B cell (primary cell): ENCODE results near the gene BCKDK. TPM values are rescaled to one million over a fixed set of nuclear protein-coding genes. Genes with fewer than 3 reads are reported as not detected.
A peak's percentile ranks its signal among the peaks of the same experiment; 100 is the strongest.

Experiments used
- ATAC-seq: fragments of 200-7000 bp; cut with Tn5 transposase; one replicate; pipeline ENCODE4 v1.10.0; 2021; ENCODE audit warnings: low read depth, mild to moderate bottlenecking, moderate number of reproducible peaks, moderate library complexity
- CTCF ChIA-PET: fragments of 350-600 bp; sonication (Branson Sonifier 250); formaldehyde crosslinking; loops from one replicate; lab custom pipeline; 2021; ENCODE audit warnings: antibody characterized with exemption, inconsistent platforms; lab: Charles Lee
- POLR2A ChIA-PET: fragments of 350-600 bp; sonication (Branson Sonifier 250); formaldehyde crosslinking; loops from one replicate; lab custom pipeline; 2021; ENCODE audit warnings: antibody characterized with exemption; lab: Charles Lee
- DNase-seq: peaks from one replicate; pipeline ENCODE4 v3.0.0; 2013
- H2AFZ ChIP-seq: 2 replicates; pipeline ENCODE4 v1.6.1; 2012; ENCODE audit warnings: mild to moderate bottlenecking, low read depth, low read length; ENCODE audit not compliant: insufficient read depth, poor library complexity, severe bottlenecking
- H3K27ac ChIP-seq, 2 donors: 1 replicate in 1 of 2; 2 replicates in 1 of 2; pipeline ENCODE4 v1.5.1; 2012 to 2013; ENCODE audit warnings: low read length in 2 of 2, mild to moderate bottlenecking in 2 of 2, moderate library complexity in 1 of 2
- H3K27me3 ChIP-seq, 4 experiments: fragments of 200-600 bp in 1 of 4; sonication (generic) in 1 of 4; replicated peaks in 1 of 4; 1 replicate in 2 of 4; 2 replicates in 2 of 4; pipeline versions ENCODE4 v1.6.1 to v1.7.0; 2013 to 2016; ENCODE audit warnings: low read length in 3 of 4, mild to moderate bottlenecking in 2 of 4, mixed read lengths in 1 of 4, moderate library complexity in 1 of 4; ENCODE audit not compliant: insufficient read depth in 4 of 4, control insufficient read depth in 3 of 4; ENCODE audit errors: control extremely low read depth in 1 of 4
- H3K36me3 ChIP-seq, 2 experiments: replicated peaks in 1 of 2; 1 replicate in 1 of 2; 2 replicates in 1 of 2; pipeline versions ENCODE4 v1.6.1 to v1.7.1; 2013; ENCODE audit warnings: low read length in 1 of 2; ENCODE audit not compliant: insufficient read depth in 2 of 2, control insufficient read depth in 1 of 2; ENCODE audit errors: control extremely low read depth in 1 of 2, extremely low read depth in 1 of 2
- H3K4me1 ChIP-seq, 2 donors: fragments of 200-600 bp in 1 of 2; sonication (generic) in 1 of 2; 1 replicate in 1 of 2; 2 replicates in 1 of 2; pipeline versions ENCODE4 v1.5.1 to v1.6.1; 2013 to 2017; ENCODE audit warnings: low read length in 2 of 2; ENCODE audit not compliant: control insufficient read depth in 2 of 2, insufficient read depth in 2 of 2
- H3K4me2 ChIP-seq: replicated peaks from 2 replicates; pipeline ENCODE3; 2012; ENCODE audit warnings: mild to moderate bottlenecking, low read depth, low read length; ENCODE audit not compliant: poor library complexity, severe bottlenecking
- H3K4me3 ChIP-seq, 5 experiments: fragments of 200-600 bp in 1 of 5; sonication (generic) in 1 of 5; 1 replicate in 3 of 5; 2 replicates in 2 of 5; pipeline versions ENCODE4 v1.5.1 to v1.7.0; 2011 to 2016; ENCODE audit warnings: low read length in 4 of 5, mild to moderate bottlenecking in 4 of 5, low read depth in 2 of 5, control low read depth in 1 of 5, moderate library complexity in 1 of 5; ENCODE audit not compliant: insufficient read depth in 1 of 5; ENCODE audit errors: control extremely low read depth in 1 of 5, extremely low read depth in 1 of 5
- H3K79me2 ChIP-seq: fragments of 200-600 bp; sonication (generic); one replicate; pipeline ENCODE4 v1.6.0; 2016; ENCODE audit warnings: low read length; ENCODE audit not compliant: control insufficient read depth, insufficient read depth
- H3K9ac ChIP-seq: fragments of 200-600 bp; sonication (generic); 2 replicates; pipeline ENCODE4 v1.6.1; 2017; ENCODE audit warnings: mild to moderate bottlenecking, low read length, moderate library complexity
- H3K9me3 ChIP-seq, 3 donors: one replicate each; pipeline versions ENCODE4 v1.6.1 to v1.7.1; 2013; ENCODE audit warnings: low read length in 2 of 3; ENCODE audit not compliant: control insufficient read depth in 2 of 3, insufficient read depth in 1 of 3; ENCODE audit errors: control extremely low read depth in 1 of 3
- H4K20me1 ChIP-seq: 2 replicates; pipeline ENCODE4 v1.6.0; 2012; ENCODE audit warnings: mild to moderate bottlenecking, low read length; ENCODE audit not compliant: insufficient read depth, control insufficient read depth, poor library complexity, severe bottlenecking
- H3K27ac Mint-ChIP-seq: one replicate; pipeline ENCODE4 v1.8.0; 2021; ENCODE audit warnings: mixed read lengths
- H3K27me3 Mint-ChIP-seq: one replicate; pipeline ENCODE4 v1.8.0; 2021; ENCODE audit warnings: mixed read lengths
- H3K4me1 Mint-ChIP-seq: one replicate; pipeline ENCODE4 v1.8.0; 2021; ENCODE audit warnings: mixed read lengths
- H3K4me3 Mint-ChIP-seq: one replicate; pipeline ENCODE4 v1.8.0; 2021; ENCODE audit warnings: mixed read lengths
- H3K9me3 Mint-ChIP-seq: one replicate; pipeline ENCODE4 v1.8.0; 2022; ENCODE audit warnings: mixed read lengths; ENCODE audit not compliant: insufficient read depth
- EZH2 ChIP-seq: IDR thresholded peaks from 2 replicates; pipeline ENCODE4 v1.6.1; 2012; ENCODE audit warnings: borderline replicate concordance, low read depth, mild to moderate bottlenecking, moderate library complexity, low read length; ENCODE audit not compliant: insufficient read depth, poor library complexity, severe bottlenecking
- WGBS: methylation state at CpG from one replicate; pipeline ENCODE4 v1.1.5; 2013; ENCODE audit warnings: missing lambda C conversion rate; ENCODE audit not compliant: insufficient coverage; 5-methylcytosine and 5-hydroxymethylcytosine counted together
- intact Hi-C: fragments of 100-400 bp; cut with micrococcal nuclease; formaldehyde crosslinking; loops from one replicate; pipeline ENCODE4 v1.10.0; 2022
- polyA plus RNA-seq: library from polyadenylated mRNA; depleted of rRNA; stranded (reverse); fragments of >200 nt; gene quantifications from 2 replicates; pipeline ENCODE4 v1.2.3, GENCODE V29; 2012
- total RNA-seq, 2 donors: library from RNA; stranded (reverse); fragments of 120-200 nt in 1 of 2; gene quantifications; 1 replicate in 1 of 2; 2 replicates in 1 of 2; pipeline versions ENCODE4 v1.2.3 to v1.2.4, GENCODE V29; 2013 to 2022
- TF ChIP-seq, protein P1 (sequence below): fragments of 200-600 bp; IDR thresholded peaks from one replicate; pipeline ENCODE4 v1.8.0; 2022; ENCODE audit warnings: antibody characterized with exemption, mild to moderate bottlenecking

The BCKDK gene
- total and polyA plus RNA-seq, 2 donors (not counting 1 experiment from before 2014, with no cell fraction given): 24.7 to 27.6 TPM

DNA sequence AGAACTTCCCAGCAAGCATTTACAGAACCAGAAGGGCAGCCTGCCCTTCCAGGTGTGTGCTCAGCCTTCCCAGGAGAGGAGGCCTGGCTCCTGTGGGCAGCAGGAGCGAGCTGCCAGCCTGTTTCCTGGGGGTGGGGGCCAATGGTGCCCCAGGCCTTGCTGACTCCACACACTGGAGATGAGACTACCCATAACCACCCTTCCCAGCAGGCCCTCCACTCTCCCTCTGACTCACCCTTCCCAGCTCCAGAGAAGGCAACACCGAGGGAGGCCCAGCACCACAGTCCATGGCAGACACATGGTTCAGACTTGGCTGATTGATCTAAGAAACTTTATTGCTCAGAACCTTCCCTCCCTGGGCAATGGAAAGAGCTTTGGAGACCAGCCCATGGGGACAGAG, 17.6 kb upstream of the BCKDK start:
- H3K9me3 Mint-ChIP-seq: no peaks in the 10 kb centered on the region
- no peak overlapping the region for H3K27ac Mint-ChIP-seq
- ChIA-PET POLR2A (no interaction called here), CTCF (interaction anchor here (0.8 kb wide), 1 partner anchor 106 kb away, joined by 3 read pairs; no protein-coding TSS in a partner anchor)
- Histone ChIP-seq H3K4me2 (no peak overlapping the region), H3K9me3 (no peaks in the 10 kb centered on the region), H3K79me2 (peaks cover 18% of the 10 kb centered on the region), H4K20me1 (no peaks in the 10 kb centered on the region), H2AFZ (no peak overlapping the region), H3K27me3 (no peaks in the 10 kb centered on the region), H3K9ac (no peak overlapping the region), H3K27ac (no peak overlapping the region), H3K4me1 (peaks cover 11 to 23% of the 10 kb centered on the region in 2 donors), H3K4me3 (no peak overlapping the region), H3K36me3 (peaks cover 0 to 10% of the 10 kb centered on the region in 2 experiments)
- no peak overlapping the region for H3K4me3 Mint-ChIP-seq
- ATAC-seq: no peak
- H3K4me1 Mint-ChIP-seq: peaks cover 22% of the 10 kb centered on the region
- intact Hi-C loops: no loop called here
- WGBS: 100% methylated on average over 1 of the region's 2 CpGs
- no peaks in the 10 kb centered on the region for H3K27me3 Mint-ChIP-seq
- no peak for DNase-seq
- TF ChIP-seq EZH2: no peak
- TF ChIP-seq, protein P1, sequence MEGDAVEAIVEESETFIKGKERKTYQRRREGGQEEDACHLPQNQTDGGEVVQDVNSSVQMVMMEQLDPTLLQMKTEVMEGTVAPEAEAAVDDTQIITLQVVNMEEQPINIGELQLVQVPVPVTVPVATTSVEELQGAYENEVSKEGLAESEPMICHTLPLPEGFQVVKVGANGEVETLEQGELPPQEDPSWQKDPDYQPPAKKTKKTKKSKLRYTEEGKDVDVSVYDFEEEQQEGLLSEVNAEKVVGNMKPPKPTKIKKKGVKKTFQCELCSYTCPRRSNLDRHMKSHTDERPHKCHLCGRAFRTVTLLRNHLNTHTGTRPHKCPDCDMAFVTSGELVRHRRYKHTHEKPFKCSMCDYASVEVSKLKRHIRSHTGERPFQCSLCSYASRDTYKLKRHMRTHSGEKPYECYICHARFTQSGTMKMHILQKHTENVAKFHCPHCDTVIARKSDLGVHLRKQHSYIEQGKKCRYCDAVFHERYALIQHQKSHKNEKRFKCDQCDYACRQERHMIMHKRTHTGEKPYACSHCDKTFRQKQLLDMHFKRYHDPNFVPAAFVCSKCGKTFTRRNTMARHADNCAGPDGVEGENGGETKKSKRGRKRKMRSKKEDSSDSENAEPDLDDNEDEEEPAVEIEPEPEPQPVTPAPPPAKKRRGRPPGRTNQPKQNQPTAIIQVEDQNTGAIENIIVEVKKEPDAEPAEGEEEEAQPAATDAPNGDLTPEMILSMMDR: no peak

DNA sequence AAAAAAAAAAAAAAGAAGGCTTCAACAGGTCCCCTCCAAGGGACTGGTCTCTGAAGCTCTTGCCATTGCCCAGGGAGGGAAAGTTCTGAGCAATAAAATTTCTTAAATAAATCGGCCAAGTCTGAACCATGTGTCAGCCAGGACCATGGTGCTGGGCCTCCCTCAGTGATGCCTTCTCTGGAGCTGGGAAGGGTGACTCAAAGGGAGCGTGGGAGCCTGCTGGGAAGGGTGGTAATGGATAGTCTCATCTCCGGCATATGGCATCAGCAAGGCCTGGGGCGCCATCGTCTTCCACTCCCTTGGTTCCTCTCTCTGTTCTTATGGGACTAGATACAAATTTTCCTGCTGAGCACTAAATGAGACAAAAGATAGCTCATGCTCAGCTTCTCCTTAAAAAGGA, 15.9 kb upstream of the BCKDK start:
- POLR2A ChIA-PET: no interaction called here

More for the DNA sequence above, 15.9 kb upstream of the BCKDK start:
- no peaks in the 10 kb centered on the region for H3K9me3 Mint-ChIP-seq
- peak overlapping the region; percentile 41 for H3K4me3 Mint-ChIP-seq
- CTCF ChIA-PET: interaction anchor here (1.3 kb wide), 1 partner anchor 19 kb away, joined by 4 read pairs; the partner anchor contains the start of genes ZNF646 and ZNF668
- peaks cover 14 to 31% of the 10 kb centered on the region in 2 donors for H3K4me1 ChIP-seq
- H3K27ac ChIP-seq: no peak overlapping the region
- TF ChIP-seq EZH2: no peak
- TF ChIP-seq, protein P1: no peak
- 96% methylated on average over 2 of the region's 5 CpGs for WGBS
- no peak overlapping the region for H3K9ac ChIP-seq
- no peaks in the 10 kb centered on the region for H3K27me3 ChIP-seq
- H3K27me3 Mint-ChIP-seq: no peaks in the 10 kb centered on the region
- no peaks in the 10 kb centered on the region for H4K20me1 ChIP-seq
- H3K4me2 ChIP-seq: no peak overlapping the region
- intact Hi-C loops: no loop called here
- H3K4me3 ChIP-seq: no peak overlapping the region
- H3K27ac Mint-ChIP-seq: peak overlapping the region; percentile 46
- no peaks in the 10 kb centered on the region for H3K9me3 ChIP-seq
- no peak for DNase-seq
- peaks cover 18% of the 10 kb centered on the region for H3K79me2 ChIP-seq
- no peak for ATAC-seq
- peaks cover 29% of the 10 kb centered on the region for H3K4me1 Mint-ChIP-seq
- no peak overlapping the region for H2AFZ ChIP-seq
- H3K36me3 ChIP-seq: peaks cover 0 to 9% of the 10 kb centered on the region in 2 experiments
